Measurements from ENCODE around the gene PABPN1L.

The PABPN1L gene

GRCh38 chr16:88842308-88842756 is 24.1 kb downstream of the PABPN1L start:
- in situ Hi-C loops (cut with HindIII; ENCODE audit: low sequenced_read_pairs): no loop called here
- no peak overlapping the region for H3K4me3 ChIP-seq (ENCODE audit: low read depth, low read length)
- no peak for DNase-seq (ENCODE audit: low read depth, low spot score)
- TF ChIP-seq CTCF (IDR thresholded peaks at IDR 0.05; ENCODE audit: low read depth, low read length): no peak

GRCh38 chr16:88841521-88842307 is 24.7 kb downstream of the PABPN1L start:
- in situ Hi-C loops (cut with HindIII; ENCODE audit: low sequenced_read_pairs): no loop called here
- no peak overlapping the region for H3K4me3 ChIP-seq (ENCODE audit: low read depth, low read length)
- no peak for TF ChIP-seq CTCF (IDR thresholded peaks at IDR 0.05; ENCODE audit: low read depth, low read length)
- DNase-seq (ENCODE audit: low read depth, low spot score): no peak

- in situ Hi-C loops (cut with HindIII; ENCODE audit: low sequenced_read_pairs): no loop called here
- TF ChIP-seq CTCF (IDR thresholded peaks at IDR 0.05; ENCODE audit: low read depth, low read length): no peak
- no peak for DNase-seq (ENCODE audit: low read depth, low spot score)
- no peak overlapping the region for H3K4me3 ChIP-seq (ENCODE audit: low read depth, low read length)
Observed at GRCh38 chr16:88840600-88841215, 25.8 kb downstream of the PABPN1L start.

- DNase-seq (ENCODE audit: low read depth, low spot score): no peak
- no peak overlapping the region for H3K4me3 ChIP-seq (ENCODE audit: low read depth, low read length)
- in situ Hi-C loops (cut with HindIII; ENCODE audit: low sequenced_read_pairs): no loop called here
- TF ChIP-seq CTCF (IDR thresholded peaks at IDR 0.05; ENCODE audit: low read depth, low read length): no peak
Observed at GRCh38 chr16:88839745-88840599, 26.5 kb downstream of the PABPN1L start.

- no peak overlapping the region for H3K4me3 ChIP-seq (ENCODE audit: low read depth, low read length)
- no peak for DNase-seq (ENCODE audit: low read depth, low spot score)
- no peak for TF ChIP-seq CTCF (IDR thresholded peaks at IDR 0.05; ENCODE audit: low read depth, low read length)
- in situ Hi-C loops (cut with HindIII; ENCODE audit: low sequenced_read_pairs): no loop called here
Observed at GRCh38 chr16:88839026-88839529, 27.4 kb downstream of the PABPN1L start.

- no peak for TF ChIP-seq CTCF (IDR thresholded peaks at IDR 0.05; ENCODE audit: low read depth, low read length)
- no peak overlapping the region for H3K4me3 ChIP-seq (ENCODE audit: low read depth, low read length)
- in situ Hi-C loops (cut with HindIII; ENCODE audit: low sequenced_read_pairs): no loop called here
- DNase-seq (ENCODE audit: low read depth, low spot score): no peak
Observed at GRCh38 chr16:88838566-88838965, 27.9 kb downstream of the PABPN1L start.
